HG02798 (cell line): ENCODE results near the gene POM121.
A peak's percentile ranks its signal among the peaks of the same experiment; 100 is the strongest.
"Not testable (repeated sequence)": the region's sequence is repeated elsewhere in the genome, so short reads cannot be mapped to it uniquely, and the experiment has no call there.

Source experiments
- ATAC-seq: cut with Tn5 transposase; IDR thresholded peaks from one replicate; pipeline ENCODE4 v1.9.1; 2021; ENCODE audit warnings: mild to moderate bottlenecking; ENCODE audit not compliant: unreplicated experiment, poor library complexity

Gene POM121

GRCh38 chr7:72948714-72949113 lies 23.8 kb downstream of the POM121 start:
- not testable (repeated sequence) for ATAC-seq

- ATAC-seq: not testable (repeated sequence)
Observed at GRCh38 chr7:72949276-72949675, 24.4 kb downstream of the POM121 start.

- not testable (repeated sequence) for ATAC-seq
Observed at GRCh38 chr7:72949686-72950085, 24.8 kb downstream of the POM121 start.

- not testable (repeated sequence) for ATAC-seq
Observed at GRCh38 chr7:72950432-72950831, 25.5 kb downstream of the POM121 start.

- ATAC-seq: peak; percentile 55
Observed at GRCh38 chr7:72953901-72954562, 29.1 kb downstream of the POM121 start.

GRCh38 chr7:72954563-72955198 lies 29.8 kb downstream of the POM121 start:
- peak; percentile 88 for ATAC-seq

- not testable (repeated sequence) for ATAC-seq
Observed at GRCh38 chr7:72960029-72960428, 35.1 kb downstream of the POM121 start.

- not testable (repeated sequence) for ATAC-seq
Observed at GRCh38 chr7:72960626-72961345, 35.9 kb downstream of the POM121 start.

GRCh38 chr7:72961346-72961650 lies 36.4 kb downstream of the POM121 start:
- ATAC-seq: not testable (repeated sequence)

GRCh38 chr7:72963056-72963455 lies 38.2 kb downstream of the POM121 start:
- not testable (repeated sequence) for ATAC-seq

GRCh38 chr7:72965186-72965975 lies 40.5 kb downstream of the POM121 start:
- ATAC-seq: peak; percentile 50

GRCh38 chr7:72966892-72967291 lies 42.0 kb downstream of the POM121 start:
- not testable (repeated sequence) for ATAC-seq

- ATAC-seq: not testable (repeated sequence)
Observed at GRCh38 chr7:72968980-72969516, 44.2 kb downstream of the POM121 start, which contains the start of gene TRIM74. TSS of gene TRIM74 (minus strand) at chr7:72969466. CDS start at chr7:72966157, 3,309 bp downstream.

GRCh38 chr7:72969688-72970087 lies 44.8 kb downstream of the POM121 start:
- ATAC-seq: not testable (repeated sequence)

GRCh38 chr7:72971505-72971904 lies 46.6 kb downstream of the POM121 start:
- ATAC-seq: not testable (repeated sequence)

GRCh38 chr7:72974781-72975180 lies 49.9 kb downstream of the POM121 start:
- ATAC-seq: not testable (repeated sequence)

- ATAC-seq: not testable (repeated sequence)
Observed at GRCh38 chr7:72975656-72976286, 50.9 kb downstream of the POM121 start.

GRCh38 chr7:72976434-72976833 lies 51.5 kb downstream of the POM121 start:
- not testable (repeated sequence) for ATAC-seq

GRCh38 chr7:72980382-72980781 lies 55.5 kb downstream of the POM121 start:
- ATAC-seq: not testable (repeated sequence)

GRCh38 chr7:72982084-72982483 lies 57.2 kb downstream of the POM121 start:
- not testable (repeated sequence) for ATAC-seq
